HG03135 (cell line): ENCODE data around the gene PSME1.

ENCODE experiments used
- ATAC-seq: cut with Tn5 transposase; IDR thresholded peaks from one replicate; pipeline ENCODE4 v1.9.1; 2021; ENCODE audit warnings: mild to moderate bottlenecking, moderate library complexity; ENCODE audit not compliant: unreplicated experiment

The PSME1 gene

DNA sequence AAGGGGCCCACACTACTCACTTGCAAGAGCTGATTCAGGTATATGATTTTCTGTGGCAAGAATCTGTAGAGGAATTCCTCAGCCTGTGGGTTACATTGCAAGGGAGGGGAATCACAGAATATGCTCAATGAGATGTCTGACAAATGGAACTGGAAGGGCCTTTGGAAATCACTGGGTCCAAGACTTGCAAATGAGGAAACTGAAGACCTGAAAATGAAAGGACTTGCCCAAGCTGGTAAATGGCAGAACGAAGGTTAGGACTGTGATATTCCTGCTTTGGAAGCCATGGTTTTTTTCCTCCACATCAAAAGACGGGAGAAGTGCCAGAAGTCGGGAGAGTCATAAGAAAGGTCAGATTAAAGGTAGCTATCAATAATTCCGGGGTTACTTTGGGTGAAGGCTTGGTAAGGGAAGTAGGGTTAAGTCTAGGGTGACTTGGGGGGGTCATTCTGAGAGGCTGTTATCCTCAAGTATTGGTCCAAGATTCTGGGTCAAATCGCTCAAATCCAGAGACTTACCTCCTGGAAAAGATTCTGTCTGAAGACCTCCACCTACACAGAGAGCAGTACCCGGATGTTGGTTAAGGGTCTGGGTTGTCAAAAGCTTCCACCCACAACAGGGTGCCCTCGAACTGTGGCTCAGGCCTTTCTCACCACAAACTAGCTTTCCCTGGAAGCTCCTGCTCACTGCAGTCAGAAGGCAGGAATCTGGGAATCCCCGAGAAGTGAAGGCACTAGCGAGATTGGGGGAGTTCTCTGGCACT, 9.9 kb downstream of the PSME1 start:
- no peak for ATAC-seq

GRCh38 chr14:24146453-24146977, 10.5 kb downstream of the PSME1 start, which contains the start of gene PSME2:
Gene PSME2, minus strand, starts transcription at chr14:24146610. Its CDS starts 29 bp downstream, at chr14:24146581.
- ATAC-seq: peak; percentile 59

GRCh38 chr14:24146978-24147760, 11.2 kb downstream of the PSME1 start, which contains the start of gene RNF31:
Gene RNF31, plus strand, starts transcription at chr14:24147498. Its CDS starts 201 bp downstream, at chr14:24147699.
- ATAC-seq: peak; percentile 79

DNA sequence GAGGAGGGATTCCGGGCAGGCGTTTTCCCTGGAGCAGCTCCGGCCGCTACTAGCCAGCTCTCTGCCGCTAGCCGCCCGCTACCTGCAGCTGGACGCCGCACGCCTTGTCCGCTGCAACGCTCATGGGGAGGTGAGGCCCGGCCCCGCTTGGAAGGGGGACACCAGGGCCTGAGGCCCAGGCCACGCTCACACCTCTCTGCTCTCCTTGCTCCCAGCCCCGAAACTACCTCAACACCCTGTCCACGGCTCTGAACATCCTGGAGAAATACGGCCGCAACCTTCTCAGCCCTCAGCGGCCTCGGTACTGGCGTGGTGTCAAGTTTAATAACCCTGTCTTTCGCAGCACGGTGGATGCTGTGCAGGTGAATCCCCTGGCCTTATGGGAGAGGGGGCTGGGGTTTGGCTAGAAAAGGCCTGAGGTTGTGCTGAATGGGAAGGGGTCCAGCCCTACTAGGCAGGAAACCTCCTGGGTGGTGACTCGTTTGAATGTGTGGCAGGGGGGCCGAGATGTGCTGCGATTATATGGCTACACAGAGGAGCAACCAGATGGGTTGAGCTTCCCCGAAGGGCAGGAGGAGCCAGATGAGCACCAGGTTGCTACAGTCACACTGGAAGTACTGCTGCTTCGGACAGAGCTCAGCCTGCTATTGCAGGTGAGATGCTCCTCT, 11.9 kb downstream of the PSME1 start:
- no peak for ATAC-seq

- ATAC-seq: no peak
Observed at GRCh38 chr14:24149302-24149969, 13.4 kb downstream of the PSME1 start.

DNA sequence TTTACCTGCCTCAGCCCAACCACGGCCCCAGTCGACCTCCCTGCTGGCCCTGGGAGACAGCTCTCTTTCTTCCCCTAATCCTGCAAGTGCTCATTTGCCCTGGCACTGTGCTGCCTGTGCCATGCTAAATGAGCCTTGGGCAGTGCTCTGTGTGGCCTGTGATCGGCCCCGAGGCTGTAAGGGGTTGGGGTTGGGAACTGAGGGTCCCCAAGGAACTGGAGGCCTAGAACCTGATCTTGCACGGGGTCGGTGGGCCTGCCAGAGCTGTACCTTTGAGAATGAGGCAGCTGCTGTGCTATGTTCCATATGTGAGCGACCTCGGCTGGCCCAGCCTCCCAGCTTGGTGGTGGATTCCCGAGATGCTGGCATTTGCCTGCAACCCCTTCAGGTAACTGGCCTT, 14.1 kb downstream of the PSME1 start:
- ATAC-seq: no peak

- no peak for ATAC-seq
Observed at GRCh38 chr14:24150567-24150966, 14.6 kb downstream of the PSME1 start.

DNA sequence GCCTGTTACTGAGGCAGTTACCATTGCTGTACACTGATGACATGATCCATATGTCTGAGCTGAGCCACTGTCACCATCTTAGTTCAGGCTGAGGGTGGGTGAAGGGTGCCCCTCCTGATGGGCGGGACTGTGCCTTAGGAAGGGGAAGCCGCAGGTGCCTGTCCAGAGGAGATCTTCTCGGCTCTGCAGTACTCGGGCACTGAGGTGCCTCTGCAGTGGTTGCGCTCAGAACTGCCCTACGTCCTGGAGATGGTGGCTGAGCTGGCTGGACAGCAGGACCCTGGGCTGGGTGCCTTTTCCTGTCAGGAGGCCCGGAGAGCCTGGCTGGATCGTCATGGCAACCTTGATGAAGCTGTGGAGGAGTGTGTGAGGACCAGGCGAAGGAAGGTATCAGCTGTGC, 15.0 kb downstream of the PSME1 start:
- no peak for ATAC-seq

- no peak for ATAC-seq
Observed at GRCh38 chr14:24151404-24152080, 15.5 kb downstream of the PSME1 start.

DNA sequence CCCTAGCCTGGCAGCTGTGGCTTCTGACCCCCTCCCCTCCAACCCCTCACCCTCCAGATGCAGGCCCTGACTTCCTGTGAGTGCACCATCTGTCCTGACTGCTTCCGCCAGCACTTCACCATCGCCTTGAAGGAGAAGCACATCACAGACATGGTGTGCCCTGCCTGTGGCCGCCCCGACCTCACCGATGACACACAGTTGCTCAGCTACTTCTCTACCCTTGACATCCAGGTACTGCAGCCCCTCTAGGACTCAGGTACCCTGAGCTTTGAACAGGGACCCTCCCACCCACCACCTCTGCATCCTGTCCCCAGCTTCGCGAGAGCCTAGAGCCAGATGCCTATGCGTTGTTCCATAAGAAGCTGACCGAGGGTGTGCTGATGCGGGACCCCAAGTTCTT, 19.1 kb downstream of the PSME1 start:
- no peak for ATAC-seq

GRCh38 chr14:24156840-24157239, 20.8 kb downstream of the PSME1 start:
- no peak for ATAC-seq

- no peak for ATAC-seq
Observed at GRCh38 chr14:24157331-24157730, 21.3 kb downstream of the PSME1 start.

GRCh38 chr14:24159777-24160498, 23.9 kb downstream of the PSME1 start:
- ATAC-seq: no peak

DNA sequence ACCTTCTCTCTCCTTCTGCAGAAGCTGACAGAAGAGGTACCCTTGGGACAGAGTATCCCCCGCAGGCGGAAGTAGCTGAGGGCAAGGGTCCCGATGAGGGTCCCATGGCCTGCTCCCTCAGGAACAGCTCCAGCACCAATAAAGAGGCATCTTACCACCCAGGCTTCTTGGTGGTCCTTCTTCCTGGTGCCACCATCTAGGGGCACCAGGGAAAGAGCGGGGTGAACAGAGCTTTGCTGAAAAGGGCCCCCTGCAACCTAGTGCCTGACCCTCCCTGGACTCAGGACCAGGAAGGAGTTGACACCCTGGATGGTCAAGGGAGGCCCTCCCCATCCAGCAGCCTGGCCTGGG, 24.5 kb downstream of the PSME1 start:
- ATAC-seq: peak; percentile 6

GRCh38 chr14:24160850-24161804, 25.1 kb downstream of the PSME1 start, which contains the start of gene IRF9:
Gene IRF9, plus strand, starts transcription at chr14:24161265. Its CDS starts 880 bp downstream, at chr14:24162145.
- peak; percentile 78 for ATAC-seq

GRCh38 chr14:24162093-24162492, 26.1 kb downstream of the PSME1 start:
- ATAC-seq: no peak

DNA sequence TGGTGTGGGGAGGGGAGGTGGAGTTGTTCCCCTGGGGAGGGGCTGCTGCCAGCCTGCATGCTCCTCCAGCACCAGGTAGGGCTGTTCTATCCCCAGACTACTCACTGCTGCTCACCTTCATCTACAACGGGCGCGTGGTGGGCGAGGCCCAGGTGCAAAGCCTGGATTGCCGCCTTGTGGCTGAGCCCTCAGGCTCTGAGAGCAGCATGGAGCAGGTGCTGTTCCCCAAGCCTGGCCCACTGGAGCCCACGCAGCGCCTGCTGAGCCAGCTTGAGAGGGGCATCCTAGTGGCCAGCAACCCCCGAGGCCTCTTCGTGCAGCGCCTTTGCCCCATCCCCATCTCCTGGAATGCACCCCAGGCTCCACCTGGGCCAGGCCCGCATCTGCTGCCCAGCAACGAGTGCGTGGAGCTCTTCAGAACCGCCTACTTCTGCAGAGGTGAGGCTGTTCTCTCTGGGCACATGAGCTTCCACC, 28.6 kb downstream of the PSME1 start:
- ATAC-seq: no peak

GRCh38 chr14:24165785-24166184, 29.8 kb downstream of the PSME1 start:
- no peak for ATAC-seq
